Measurements from ENCODE around the gene PLA2G10. TPM values are rescaled to one million over a fixed set of nuclear protein-coding genes. Genes with fewer than 3 reads are reported as not detected.

PLA2G10 gene
- total and polyA plus RNA-seq, 2 of the 13 experiments (the other 11 are each of a cell fraction or from before 2014, with no cell fraction given) = not detected

GRCh38 chr16:14629919-14630619 lies 64.0 kb downstream of the PLA2G10 start, which contains the start of gene PARN (continued):
- TF ChIP-seq MYC (CRISPR knock-in tag; IDR thresholded peaks at IDR 0.05; ENCODE audit: borderline replicate concordance) (peak; percentile 89), ZNF773 (CRISPR knock-in tag; IDR thresholded peaks at IDR 0.05; ENCODE audit: borderline replicate concordance) (peak; percentile 60; the same call in 1 of the 2 replicates), KLF6 (CRISPR knock-in tag; IDR thresholded peaks at IDR 0.05) (peak; percentile 87), ZNF7 (CRISPR knock-in tag; IDR thresholded peaks at IDR 0.05) (peak; percentile 14; the same call in 1 of the 2 replicates), NFE2L1 (CRISPR knock-in tag; IDR thresholded peaks at IDR 0.05; ENCODE audit: borderline replicate concordance) (0 out of 2 replicates have a peak, but pooled peaks have one; percentile 35), REL (CRISPR knock-in tag; conservative IDR thresholded peaks at IDR 0.05) (0 out of 2 replicates have a peak, but pooled peaks have one; percentile 78), ZNF782 (CRISPR knock-in tag; IDR thresholded peaks at IDR 0.05; ENCODE audit: borderline replicate concordance) (peak; percentile 97), ZFX (CRISPR knock-in tag; IDR thresholded peaks at IDR 0.05; ENCODE audit: low read depth) (peak; percentile 100), E2F5 (CRISPR knock-in tag; conservative IDR thresholded peaks at IDR 0.05) (no peak), ZNF292 (CRISPR knock-in tag; IDR thresholded peaks at IDR 0.05; ENCODE audit: borderline replicate concordance, low read depth) (no peak), PHF20 (CRISPR knock-in tag; IDR thresholded peaks at IDR 0.05) (peak; percentile 96), SSRP1 (CRISPR knock-in tag; IDR thresholded peaks at IDR 0.05) (no peak), CCAR2 (optimal IDR thresholded peaks at IDR 0.05; ENCODE audit: low read depth, low read length) (peak; percentile 70), RFXAP (CRISPR knock-in tag; IDR thresholded peaks at IDR 0.05; ENCODE audit: borderline replicate concordance) (peak; percentile 55), ZFP1 (CRISPR knock-in tag; IDR thresholded peaks at IDR 0.05) (0 out of 2 replicates have a peak, but pooled peaks have one; percentile 50), TOPORS (CRISPR knock-in tag; IDR thresholded peaks at IDR 0.05) (peak; percentile 90), JUND (CRISPR knock-in tag; IDR thresholded peaks at IDR 0.05) (no peak), CREB3 (CRISPR knock-in tag; IDR thresholded peaks at IDR 0.05) (peak; percentile 60; the same call in 1 of the 2 replicates), CAMTA2 (CRISPR knock-in tag; IDR thresholded peaks at IDR 0.05; ENCODE audit: borderline replicate concordance) (0 out of 2 replicates have a peak, but pooled peaks have one; percentile 74), SOX5 (CRISPR knock-in tag; IDR thresholded peaks at IDR 0.05; ENCODE audit: borderline replicate concordance) (peak; percentile 63; the same call in 1 of the 2 replicates), KDM5B (CRISPR knock-in tag; IDR thresholded peaks at IDR 0.05; ENCODE audit: borderline replicate concordance) (peak; percentile 98), GTF3A (CRISPR knock-in tag; conservative IDR thresholded peaks at IDR 0.05) (peak; percentile 91; the same call in 1 of the 2 replicates), RNF2 (conservative IDR thresholded peaks at IDR 0.05; ENCODE audit: low read depth) (0 out of 2 replicates have a peak, but pooled peaks have one; percentile 48), ZNF616 (CRISPR knock-in tag; IDR thresholded peaks at IDR 0.05; ENCODE audit: low read depth) (no peak), IRF1 (CRISPR knock-in tag; IDR thresholded peaks at IDR 0.05; ENCODE audit: low read depth) (no peak), ZSCAN22 (CRISPR knock-in tag; IDR thresholded peaks at IDR 0.05) (no peak), HNF1B (CRISPR knock-in tag; IDR thresholded peaks at IDR 0.05) (no peak; the same call in none of the 2 replicates)

Data from HepG2 (cell line).